Measurements from ENCODE around the gene KCNE4. TPM values are rescaled to one million over a fixed set of nuclear protein-coding genes. Genes with fewer than 3 reads are reported as not detected.

Gene KCNE4
- total and polyA plus RNA-seq, 9 of the 15 experiments (the other 6 are each of a cell fraction or from before 2014, with no cell fraction given) = not detected

- FAIRE-seq (peak; percentile 86), ATAC-seq (peak; percentile 97), DNase-seq (ENCODE audit: extremely low read depth in 1 of 4, low spot score in 3 of 4) (peak; percentile 36 to 71 (median 50))
- H3K36me3 ChIP-seq (ENCODE audit: control insufficient read depth, insufficient read depth, low read length) = no peaks in the 10 kb centered on the region
- in situ Hi-C loops (cut with MboI) (loop anchor here (5.0 kb wide), 1 partner anchor 124 kb away; no protein-coding TSS in a partner anchor), intact Hi-C loops (cut with micrococcal nuclease) (loop anchor here (1.0 to 5.0 kb wide), 5 partner anchors 42 to 409 kb away; no protein-coding TSS in a partner anchor)
- no TSS peak for BruUV-seq (replicated peaks)
- H3K79me2 ChIP-seq (ENCODE audit: control insufficient read depth, insufficient read depth, low read length) = no peaks in the 10 kb centered on the region
- no peak overlapping the region for H3K27ac ChIP-seq (ENCODE audit: extremely low read depth, low read depth, low read length)
- H3K4me2 ChIP-seq (ENCODE audit: insufficient read depth, low read length) = 0 out of 2 replicates have a peak overlapping the region, but pooled peaks have one; percentile 21
- no peaks in the 10 kb centered on the region for H3K9me1 ChIP-seq (ENCODE audit: control insufficient read depth, insufficient read depth, low read length)
- H3K27me3 ChIP-seq (ENCODE audit: control insufficient read depth in 2 of 2, insufficient read depth in 2 of 2, low read length in 2 of 2) = no peaks in the 10 kb centered on the region; a peak in 2 of 5 replicates
- POLR2A ChIA-PET = interaction anchor here (1.0 kb wide), 1 partner anchor 127 kb away, joined by 3 read pairs; no protein-coding TSS in a partner anchor
- WGBS (ENCODE audit: insufficient coverage, low coverage, missing lambda C conversion rate) = 6% methylated on average over 4 of the region's 4 CpGs
- peak overlapping the region; percentile 75 for H2AFZ ChIP-seq (ENCODE audit: low read depth, low read length)
- H3K4me1 ChIP-seq (replicated peaks in 1 of 2; ENCODE audit: control insufficient read depth in 2 of 2, insufficient read depth in 2 of 2, low read length in 2 of 2) = peaks cover 0 to 6% of the 10 kb centered on the region in 2 experiments; a peak in 3 of 5 replicates
- no peak overlapping the region for H3K4me3 ChIP-seq
- no peak overlapping the region for H3K9ac ChIP-seq (ENCODE audit: insufficient read depth in 1 of 2, low read depth in 2 of 2, low read length in 2 of 2)
- H4K20me1 ChIP-seq (replicated peaks; ENCODE audit: control insufficient read depth, insufficient read depth, low read length) = no peaks in the 10 kb centered on the region
- CTCF ChIA-PET (ENCODE audit: low intra/inter-chr PET ratio) = interaction anchor here (2.0 kb wide), 1 partner anchor 129 kb away, joined by 5 read pairs; no protein-coding TSS in a partner anchor
- no peaks in the 10 kb centered on the region for H3K9me3 ChIP-seq (replicated peaks; ENCODE audit: control insufficient read depth, insufficient read depth, low read depth, low read length)
- TF ChIP-seq CHD2 (IDR thresholded peaks at IDR 0.05; ENCODE audit: low read depth, low read length) (no peak), ZNF592 (IDR thresholded peaks at IDR 0.05) (no peak), NFXL1 (CRISPR knock-in tag; IDR thresholded peaks at IDR 0.05) (no peak), ARID2 (IDR thresholded peaks at IDR 0.05) (peak; percentile 73; the same call in 1 of the 2 replicates), MGA (IDR thresholded peaks at IDR 0.05) (peak; percentile 19; the same call in 1 of the 2 replicates)
These were observed 49.5 kb downstream of the KCNE4 start for GRCh38 chr2:223101340-223102039.
